ENCODE results near the gene RBL2. TPM values are rescaled to one million over a fixed set of nuclear protein-coding genes. Genes with fewer than 3 reads are reported as not detected.

Gene RBL2
- total RNA-seq, 1 donor from 2014 or later, result 28.5 TPM

DNA sequence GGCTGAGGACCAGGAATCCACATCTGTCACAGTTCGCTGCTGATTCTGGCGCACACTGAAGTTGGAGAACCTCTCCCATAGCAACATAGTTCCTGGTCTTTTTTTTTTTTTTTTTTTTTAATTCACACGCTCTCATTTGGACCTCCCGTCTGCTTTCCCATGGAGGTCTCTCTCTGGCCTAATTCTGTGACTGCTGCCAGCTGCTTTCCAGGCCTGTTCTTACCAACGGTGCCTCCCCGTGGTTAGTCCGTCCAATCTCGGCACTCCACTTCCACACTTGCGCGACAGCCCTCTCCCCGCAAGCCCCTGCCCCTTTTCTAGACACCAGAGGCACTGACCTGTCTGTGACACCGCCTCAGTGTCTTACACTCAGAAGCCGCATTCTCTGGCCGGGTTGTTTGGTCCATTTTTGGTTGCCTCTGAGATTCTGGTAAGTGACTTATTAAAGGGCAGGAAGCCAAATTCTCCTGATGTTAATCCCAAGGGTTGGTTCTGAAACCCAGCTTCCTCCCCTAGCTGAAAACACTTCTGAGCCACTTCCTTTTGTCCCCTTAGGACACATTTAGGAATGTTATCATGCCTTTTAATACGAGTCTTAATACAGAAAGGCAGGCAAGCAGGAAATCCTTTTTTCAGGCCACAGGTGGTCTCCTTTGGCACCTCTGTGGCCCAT lies 69.9 kb downstream of the RBL2 start:
- H3K27me3 Mint-ChIP-seq (ENCODE audit: low read depth), result no peaks in the 10 kb centered on the region
- peak overlapping the region; percentile 94 for H3K27ac Mint-ChIP-seq (ENCODE audit: unreplicated experiment)
- H3K4me1 Mint-ChIP-seq (ENCODE audit: low read depth), result peaks cover 30% of the 10 kb centered on the region
- H3K4me3 Mint-ChIP-seq (ENCODE audit: unreplicated experiment), result peak overlapping the region; percentile 85
- no peak for DNase-seq (ENCODE audit: low spot score)
- no peaks in the 10 kb centered on the region for H3K9me3 Mint-ChIP-seq (ENCODE audit: low read depth)
- TF ChIP-seq, protein P1, sequence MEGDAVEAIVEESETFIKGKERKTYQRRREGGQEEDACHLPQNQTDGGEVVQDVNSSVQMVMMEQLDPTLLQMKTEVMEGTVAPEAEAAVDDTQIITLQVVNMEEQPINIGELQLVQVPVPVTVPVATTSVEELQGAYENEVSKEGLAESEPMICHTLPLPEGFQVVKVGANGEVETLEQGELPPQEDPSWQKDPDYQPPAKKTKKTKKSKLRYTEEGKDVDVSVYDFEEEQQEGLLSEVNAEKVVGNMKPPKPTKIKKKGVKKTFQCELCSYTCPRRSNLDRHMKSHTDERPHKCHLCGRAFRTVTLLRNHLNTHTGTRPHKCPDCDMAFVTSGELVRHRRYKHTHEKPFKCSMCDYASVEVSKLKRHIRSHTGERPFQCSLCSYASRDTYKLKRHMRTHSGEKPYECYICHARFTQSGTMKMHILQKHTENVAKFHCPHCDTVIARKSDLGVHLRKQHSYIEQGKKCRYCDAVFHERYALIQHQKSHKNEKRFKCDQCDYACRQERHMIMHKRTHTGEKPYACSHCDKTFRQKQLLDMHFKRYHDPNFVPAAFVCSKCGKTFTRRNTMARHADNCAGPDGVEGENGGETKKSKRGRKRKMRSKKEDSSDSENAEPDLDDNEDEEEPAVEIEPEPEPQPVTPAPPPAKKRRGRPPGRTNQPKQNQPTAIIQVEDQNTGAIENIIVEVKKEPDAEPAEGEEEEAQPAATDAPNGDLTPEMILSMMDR (IDR thresholded peaks at IDR 0.05), result no peak
- peaks cover 3% of the 10 kb centered on the region for H3K36me3 Mint-ChIP-seq (ENCODE audit: low read depth)

DNA sequence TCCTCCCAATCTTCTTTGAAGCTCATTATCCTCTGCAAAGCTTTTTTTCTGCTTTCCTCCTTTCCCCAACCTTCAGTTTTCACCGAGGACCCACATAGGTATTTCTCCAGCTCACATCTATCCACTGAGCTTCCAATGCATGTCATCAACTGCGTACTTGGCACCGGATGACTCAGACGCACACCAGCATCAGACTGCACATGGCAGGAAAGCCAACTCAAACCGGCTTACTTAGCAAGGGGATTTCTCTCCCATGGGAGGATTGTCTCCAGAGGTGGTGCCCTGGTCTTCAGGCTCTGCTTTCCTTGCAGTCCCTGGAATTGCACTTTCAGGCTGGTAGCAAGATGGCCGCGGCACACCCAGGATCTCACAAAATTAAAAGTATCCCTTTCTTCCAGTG lies 70.4 kb downstream of the RBL2 start:
- Mint-ChIP-seq H3K27me3 (ENCODE audit: low read depth) (no peaks in the 10 kb centered on the region), H3K9me3 (ENCODE audit: low read depth) (no peaks in the 10 kb centered on the region), H3K4me3 (ENCODE audit: unreplicated experiment) (peak overlapping the region; percentile 85), H3K27ac (ENCODE audit: unreplicated experiment) (peak overlapping the region; percentile 94), H3K36me3 (ENCODE audit: low read depth) (peaks cover 2% of the 10 kb centered on the region), H3K4me1 (ENCODE audit: low read depth) (peaks cover 30% of the 10 kb centered on the region)
- TF ChIP-seq, protein P1 (IDR thresholded peaks at IDR 0.05), result no peak
- no peak for DNase-seq (ENCODE audit: low spot score)

DNA sequence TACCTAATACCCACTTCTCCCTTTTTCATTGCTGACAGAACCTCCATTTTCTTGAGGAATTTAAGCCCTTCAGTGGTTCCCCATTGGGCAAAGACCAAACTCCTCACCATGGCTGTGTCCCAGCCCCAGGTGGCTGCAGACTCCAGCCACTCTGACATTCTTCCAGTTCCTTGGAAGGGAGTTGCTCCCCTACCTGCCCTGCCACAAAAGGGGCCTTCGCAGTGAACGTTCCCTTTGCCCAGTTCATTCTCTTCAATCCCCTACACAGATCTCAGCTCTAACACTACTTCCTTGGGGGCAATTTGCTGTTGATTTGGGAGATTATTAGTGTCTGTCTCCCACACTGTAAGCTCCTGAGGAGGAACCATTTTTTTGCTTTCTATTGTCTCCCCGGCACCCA lies 72.0 kb downstream of the RBL2 start:
- no peaks in the 10 kb centered on the region for H3K9me3 Mint-ChIP-seq (ENCODE audit: low read depth)
- peaks cover 33% of the 10 kb centered on the region for H3K4me1 Mint-ChIP-seq (ENCODE audit: low read depth)
- DNase-seq (ENCODE audit: low spot score), result no peak
- no peaks in the 10 kb centered on the region for H3K27me3 Mint-ChIP-seq (ENCODE audit: low read depth)
- no peak overlapping the region for H3K4me3 Mint-ChIP-seq (ENCODE audit: unreplicated experiment)
- TF ChIP-seq, protein P1 (IDR thresholded peaks at IDR 0.05), result no peak
- no peak overlapping the region for H3K27ac Mint-ChIP-seq (ENCODE audit: unreplicated experiment)
- no peaks in the 10 kb centered on the region for H3K36me3 Mint-ChIP-seq (ENCODE audit: low read depth)

DNA sequence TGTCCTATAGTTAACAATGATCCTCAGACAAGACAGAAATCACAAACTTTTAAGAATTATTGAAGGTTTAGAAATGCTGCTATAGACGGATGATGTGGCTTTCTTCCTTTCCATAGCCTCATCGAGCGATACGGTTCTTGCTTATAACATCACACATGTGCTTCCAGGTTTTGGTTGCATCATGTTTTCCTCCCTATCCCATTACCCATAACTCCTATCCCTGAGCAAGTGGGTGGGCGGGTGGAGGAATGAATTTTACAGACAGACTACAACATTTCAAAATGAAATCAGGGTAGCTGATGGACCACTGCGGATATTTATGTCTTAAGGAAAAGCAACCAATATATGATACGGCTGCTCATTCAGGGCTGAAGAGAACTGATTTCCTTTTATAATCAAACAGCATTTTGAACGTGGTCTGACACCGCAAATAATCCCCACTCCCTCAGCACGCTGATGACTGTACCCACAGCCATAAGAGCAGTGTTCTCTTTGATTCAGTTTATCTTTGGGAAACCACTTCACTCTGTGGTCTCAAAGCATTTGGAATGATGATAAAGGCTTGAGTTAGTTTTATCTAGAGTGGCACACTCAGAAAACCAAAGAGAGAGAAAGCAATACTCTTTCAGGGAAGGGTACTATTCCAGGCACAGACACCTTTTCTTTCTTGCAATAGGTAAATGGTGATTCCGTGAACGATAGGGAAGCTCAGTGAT lies 73.4 kb downstream of the RBL2 start:
- TF ChIP-seq, protein P1 (IDR thresholded peaks at IDR 0.05), result no peak
- Mint-ChIP-seq H3K27ac (ENCODE audit: unreplicated experiment) (no peak overlapping the region), H3K27me3 (ENCODE audit: low read depth) (no peaks in the 10 kb centered on the region), H3K4me3 (ENCODE audit: unreplicated experiment) (no peak overlapping the region), H3K9me3 (ENCODE audit: low read depth) (no peaks in the 10 kb centered on the region), H3K36me3 (ENCODE audit: low read depth) (no peaks in the 10 kb centered on the region), H3K4me1 (ENCODE audit: low read depth) (peaks cover 22% of the 10 kb centered on the region)
- DNase-seq (ENCODE audit: low spot score), result no peak

DNA sequence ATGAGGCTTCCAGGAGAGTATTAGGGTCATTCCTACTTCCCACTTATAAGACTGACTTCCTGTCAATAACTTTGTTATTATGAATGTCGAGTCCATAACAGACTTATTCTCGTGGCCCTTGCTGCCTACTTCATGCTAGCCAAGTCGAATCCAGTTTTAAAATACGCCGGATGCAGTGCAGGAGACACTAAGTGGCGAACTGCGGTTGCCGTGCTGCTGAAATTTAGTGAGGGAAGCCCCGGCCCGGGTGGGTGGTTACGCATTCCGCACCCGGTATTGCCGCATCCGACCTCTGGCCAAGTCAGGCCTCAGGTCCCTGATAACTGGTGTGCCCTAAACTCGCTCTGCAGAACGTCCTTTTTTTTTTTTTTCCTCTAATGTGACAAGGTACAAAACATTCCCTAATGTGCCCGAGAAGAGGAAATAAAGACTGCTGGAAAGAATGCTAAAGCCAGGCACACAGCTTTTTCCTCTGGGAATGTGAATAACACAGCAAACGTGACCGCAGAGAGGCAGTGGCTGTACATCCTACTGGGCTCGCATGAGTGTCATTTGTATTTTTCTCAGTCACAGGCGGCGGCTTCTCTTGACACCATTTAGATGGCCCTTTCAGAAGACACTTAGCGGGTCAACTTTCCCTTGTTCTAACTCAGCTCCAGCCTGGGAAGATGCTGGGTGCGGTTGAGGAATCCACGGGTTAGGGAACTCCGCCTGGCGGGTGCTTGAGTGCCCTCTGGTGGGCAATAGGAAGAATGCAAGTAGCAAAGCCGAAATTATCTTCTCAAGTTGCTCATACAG lies 75.8 kb downstream of the RBL2 start:
- H3K9me3 Mint-ChIP-seq (ENCODE audit: low read depth), result no peaks in the 10 kb centered on the region
- H3K4me3 Mint-ChIP-seq (ENCODE audit: unreplicated experiment), result peak overlapping the region; percentile 42
- DNase-seq (ENCODE audit: low spot score), result no peak
- H3K36me3 Mint-ChIP-seq (ENCODE audit: low read depth), result no peaks in the 10 kb centered on the region
- TF ChIP-seq, protein P1 (IDR thresholded peaks at IDR 0.05), result peak; percentile 99
- H3K27me3 Mint-ChIP-seq (ENCODE audit: low read depth), result no peaks in the 10 kb centered on the region
- H3K4me1 Mint-ChIP-seq (ENCODE audit: low read depth), result peaks cover 10% of the 10 kb centered on the region
- H3K27ac Mint-ChIP-seq (ENCODE audit: unreplicated experiment), result peak overlapping the region; percentile 83
